ENCODE measurements around the gene HPSE2.

DNA sequence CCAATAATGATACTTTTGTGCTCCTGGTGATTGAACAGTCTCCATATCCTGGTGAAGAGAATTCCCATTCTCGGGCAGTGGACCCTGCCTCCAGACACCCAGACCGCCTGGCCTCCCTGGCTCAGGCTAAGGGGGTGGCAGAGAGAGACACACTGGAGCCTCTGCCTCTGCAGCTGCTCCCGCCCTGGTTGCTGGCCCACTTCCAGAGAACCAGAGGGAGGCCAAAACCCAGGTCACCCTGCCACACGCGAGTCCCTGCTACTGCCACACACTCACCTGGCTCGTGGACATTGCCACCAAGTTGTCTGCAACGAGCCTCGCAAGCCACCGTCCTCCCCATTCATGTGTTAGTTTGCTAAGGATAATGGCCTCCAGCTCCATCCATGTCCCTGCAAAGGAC is 221.8 kb downstream of the HPSE2 start:
- TF ChIP-seq, protein P1, sequence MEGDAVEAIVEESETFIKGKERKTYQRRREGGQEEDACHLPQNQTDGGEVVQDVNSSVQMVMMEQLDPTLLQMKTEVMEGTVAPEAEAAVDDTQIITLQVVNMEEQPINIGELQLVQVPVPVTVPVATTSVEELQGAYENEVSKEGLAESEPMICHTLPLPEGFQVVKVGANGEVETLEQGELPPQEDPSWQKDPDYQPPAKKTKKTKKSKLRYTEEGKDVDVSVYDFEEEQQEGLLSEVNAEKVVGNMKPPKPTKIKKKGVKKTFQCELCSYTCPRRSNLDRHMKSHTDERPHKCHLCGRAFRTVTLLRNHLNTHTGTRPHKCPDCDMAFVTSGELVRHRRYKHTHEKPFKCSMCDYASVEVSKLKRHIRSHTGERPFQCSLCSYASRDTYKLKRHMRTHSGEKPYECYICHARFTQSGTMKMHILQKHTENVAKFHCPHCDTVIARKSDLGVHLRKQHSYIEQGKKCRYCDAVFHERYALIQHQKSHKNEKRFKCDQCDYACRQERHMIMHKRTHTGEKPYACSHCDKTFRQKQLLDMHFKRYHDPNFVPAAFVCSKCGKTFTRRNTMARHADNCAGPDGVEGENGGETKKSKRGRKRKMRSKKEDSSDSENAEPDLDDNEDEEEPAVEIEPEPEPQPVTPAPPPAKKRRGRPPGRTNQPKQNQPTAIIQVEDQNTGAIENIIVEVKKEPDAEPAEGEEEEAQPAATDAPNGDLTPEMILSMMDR (IDR thresholded peaks at IDR 0.05), result no peak
- TF ChIP-seq POLR2A (IDR thresholded peaks at IDR 0.05) (no peak), POLR2AphosphoS5 (IDR thresholded peaks at IDR 0.05) (no peak)
